SU-DHL-6 (cell line): ENCODE measurements around the gene HORMAD1.
"Not testable (repeated sequence)": the region's sequence is repeated elsewhere in the genome, so short reads cannot be mapped to it uniquely, and the experiment has no call there.

Source experiments
- H2AFZ ChIP-seq: fragments of 200-600 bp; sonication (generic); 2 replicates; pipeline ENCODE4 v1.6.1; 2014; ENCODE audit warnings: low read depth, mild to moderate bottlenecking, moderate library complexity, mixed read lengths, antibody characterized with exemption, low read length; ENCODE audit not compliant: severe bottlenecking
- H3F3A ChIP-seq: fragments of 200-600 bp; shearing (Covaris generic); 2 replicates; pipeline ENCODE4 v1.6.0; 2016; ENCODE audit warnings: antibody characterized with exemption, mild to moderate bottlenecking; ENCODE audit not compliant: insufficient read depth
- H3K27ac ChIP-seq: fragments of 200-600 bp; sonication (generic); 2 replicates; pipeline ENCODE4 v1.5.1; 2016; ENCODE audit warnings: low read depth, mild to moderate bottlenecking, low read length, moderate library complexity, mixed read lengths
- H3K27me3 ChIP-seq: fragments of 200-600 bp; sonication (generic), shearing (Covaris generic); 2 replicates; pipeline ENCODE4 v1.6.0; 2014; ENCODE audit warnings: mild to moderate bottlenecking, low read length
- H3K36me3 ChIP-seq: fragments of 200-600 bp; sonication (generic); 2 replicates; pipeline ENCODE4 v1.6.1; 2014; ENCODE audit warnings: mild to moderate bottlenecking, low read length, mixed read lengths
- H3K4me2 ChIP-seq: fragments of 300-600, 200-600 bp; shearing (Covaris generic), sonication (generic); 2 replicates; pipeline ENCODE4 v1.6.0; 2014; ENCODE audit warnings: low read length, low read depth, mild to moderate bottlenecking; ENCODE audit not compliant: poor library complexity, severe bottlenecking
- H3K4me3 ChIP-seq: fragments of 200-600 bp; sonication (generic); 2 replicates; pipeline ENCODE4 v1.5.1; 2014; ENCODE audit warnings: antibody characterized with exemption, low read length, mild to moderate bottlenecking, mixed read lengths; ENCODE audit not compliant: insufficient read depth, poor library complexity, severe bottlenecking
- H3K79me2 ChIP-seq: fragments of 200-600 bp; sonication (generic); 2 replicates; pipeline ENCODE4 v1.6.1; 2014; ENCODE audit warnings: mild to moderate bottlenecking, low read length, moderate library complexity; ENCODE audit not compliant: insufficient read depth
- H3K9ac ChIP-seq: fragments of 200-600 bp; sonication (generic); 2 replicates; pipeline ENCODE4 v1.7.0; 2014; ENCODE audit warnings: mild to moderate bottlenecking, low read length
- H3K9me2 ChIP-seq: fragments of 200-600 bp; sonication (generic); replicated peaks from 2 replicates; pipeline ENCODE4 v1.6.1; 2014; ENCODE audit warnings: low read length; ENCODE audit not compliant: insufficient read depth
- H3K9me3 ChIP-seq: fragments of 200-600 bp; sonication (generic); 2 replicates; pipeline ENCODE4 v1.6.1; 2014; ENCODE audit warnings: low read length, mixed read lengths; ENCODE audit not compliant: insufficient read depth
- H4K20me1 ChIP-seq: fragments of 200-600 bp; sonication (generic); 2 replicates; pipeline ENCODE4 v1.6.1; 2014; ENCODE audit warnings: low read depth, mild to moderate bottlenecking, antibody characterized with exemption, low read length, moderate library complexity, mixed read lengths
- CTCF ChIP-seq: fragments of 200-600 bp; sonication (generic); IDR thresholded peaks from one replicate; pipeline ENCODE4 v1.5.1; 2017; ENCODE audit warnings: antibody characterized with exemption, mild to moderate bottlenecking, low read length, moderate library complexity; ENCODE audit not compliant: insufficient read depth, poor library complexity, severe bottlenecking
- EZH2phosphoT487 ChIP-seq: fragments of 200-600 bp; sonication (generic), shearing (Covaris generic); conservative IDR thresholded peaks from 2 replicates; pipeline ENCODE4 v1.6.1; 2018; ENCODE audit warnings: mild to moderate bottlenecking, antibody characterized with exemption, low read length, moderate library complexity, mixed read lengths

HORMAD1 gene

DNA sequence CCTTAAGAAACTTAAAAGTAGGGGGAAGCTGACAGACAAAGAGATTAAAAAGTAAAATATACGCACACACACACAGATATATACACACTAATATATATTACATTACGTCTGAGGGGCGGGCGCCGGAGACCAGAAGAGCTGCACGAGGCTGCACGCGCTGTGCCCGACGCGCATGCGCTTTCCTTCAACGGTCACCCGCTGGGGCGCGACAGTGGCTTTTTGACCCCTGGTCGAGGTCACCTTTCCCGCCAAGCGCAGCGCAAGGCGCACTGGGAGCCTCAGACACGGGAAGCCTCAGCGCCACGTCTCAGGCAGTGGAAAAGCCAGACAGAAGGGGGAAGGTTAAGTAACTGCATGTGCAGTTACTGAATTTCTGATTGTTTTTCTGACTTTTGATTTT is at the start of gene HORMAD1:
Gene HORMAD1 (minus strand): TSS at position 193 of the 400 bp plus-strand sequence. CDS start 1,390 bp downstream, outside the sequence.
- H3K4me3 ChIP-seq, result no peak within 1 kb of the TSS
- H3K79me2 ChIP-seq, result no peaks in the 10 kb centered on the region
- no peaks in the 10 kb centered on the region for H3K27me3 ChIP-seq
- H3K9me3 ChIP-seq, result no peaks in the 10 kb centered on the region
- H4K20me1 ChIP-seq, result no peaks in the 10 kb centered on the region
- H3K4me2 ChIP-seq, result no peak within 1 kb of the TSS
- H3K36me3 ChIP-seq, result no peaks in the 10 kb centered on the region
- H3K9ac ChIP-seq, result no peak within 1 kb of the TSS
- no peak within 1 kb of the TSS for H2AFZ ChIP-seq
- no peaks in the 10 kb centered on the region; the same call in 1 of the 2 replicates for H3F3A ChIP-seq
- no peak within 1 kb of the TSS for H3K27ac ChIP-seq
- TF ChIP-seq CTCF (no peak), EZH2phosphoT487 (no peak)
- H3K9me2 ChIP-seq, result no peaks in the 10 kb centered on the region

DNA sequence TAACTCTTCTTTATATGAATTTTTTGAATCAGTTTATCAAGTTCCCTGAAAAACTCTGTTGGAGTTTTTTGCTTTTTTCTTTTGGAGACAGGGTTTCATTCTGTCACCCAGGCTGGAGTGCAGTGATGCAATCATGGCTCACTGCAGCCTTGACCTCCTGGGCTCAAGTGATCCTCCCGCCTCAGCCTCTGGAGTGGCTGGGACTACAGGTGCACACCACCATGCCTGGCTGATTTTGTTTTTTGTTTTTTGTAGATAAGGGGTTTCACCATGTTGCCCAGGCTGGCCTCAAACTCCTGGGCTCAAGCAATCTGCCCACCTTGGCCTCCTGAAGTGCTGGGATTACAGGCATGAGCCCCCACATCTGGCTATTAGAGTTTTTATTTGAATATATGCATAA is 47.0 kb upstream of the HORMAD1 start:
- Histone ChIP-seq H3F3A (peaks cover 16% of the 10 kb centered on the region; the same call in 1 of the 2 replicates), H3K79me2 (peaks cover 29% of the 10 kb centered on the region)
- not testable (repeated sequence) for H3K9ac ChIP-seq, H3K4me2 ChIP-seq, H3K9me3 ChIP-seq, H3K27me3 ChIP-seq, H3K4me3 ChIP-seq, H4K20me1 ChIP-seq, H2AFZ ChIP-seq, H3K36me3 ChIP-seq, H3K27ac ChIP-seq, H3K9me2 ChIP-seq

DNA sequence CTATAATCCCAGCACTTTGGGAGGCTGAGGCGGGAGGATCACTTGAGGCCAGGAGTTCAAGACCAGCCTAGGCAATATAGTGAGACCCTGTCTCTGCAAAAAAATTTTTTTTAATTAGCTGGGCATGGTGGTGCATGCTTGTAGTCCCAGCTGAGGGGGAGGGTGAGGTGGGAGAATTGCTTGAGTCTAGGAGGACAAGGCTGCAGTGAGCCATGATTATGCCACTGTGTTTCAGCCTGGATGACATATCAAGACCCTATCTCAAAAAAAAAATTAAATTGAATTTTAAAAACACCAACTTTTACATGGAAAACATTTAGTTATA is 45.2 kb upstream of the HORMAD1 start:
- Histone ChIP-seq H3K27ac (peak overlapping the region; percentile 72), H3F3A (peaks cover 16% of the 10 kb centered on the region; the same call in 1 of the 2 replicates), H3K79me2 (peaks cover 45% of the 10 kb centered on the region), H2AFZ (peak overlapping the region; percentile 93), H3K36me3 (peaks cover 14% of the 10 kb centered on the region; the same call in 1 of the 2 replicates), H3K4me3 (peak overlapping the region; percentile 88), H3K4me2 (peak overlapping the region; percentile 89), H3K9ac (peak overlapping the region; percentile 70)
- H3K9me3 ChIP-seq, H4K20me1 ChIP-seq, H3K9me2 ChIP-seq, H3K27me3 ChIP-seq: not testable (repeated sequence)

GRCh38 chr1:150765296-150765976 is 44.7 kb upstream of the HORMAD1 start, which contains the start of gene CTSS:
Gene CTSS (minus strand): TSS chr1:150765778. CDS start chr1:150764763, 1,015 bp downstream.
- peak within 1 kb of the TSS; percentile 88 for H3K4me3 ChIP-seq

More at GRCh38 chr1:150765296-150765976, 44.7 kb upstream of the HORMAD1 start, which contains the start of gene CTSS:
- peaks cover 50% of the 10 kb centered on the region for H3K79me2 ChIP-seq
- peaks cover 14% of the 10 kb centered on the region; the same call in 1 of the 2 replicates for H3K36me3 ChIP-seq
- peak within 1 kb of the TSS; percentile 89 for H3K4me2 ChIP-seq
- no peaks in the 10 kb centered on the region for H3K27me3 ChIP-seq
- peak within 1 kb of the TSS; percentile 70 for H3K9ac ChIP-seq
- TF ChIP-seq EZH2phosphoT487 (no peak), CTCF (no peak)
- peak within 1 kb of the TSS; percentile 72 for H3K27ac ChIP-seq
- H3K9me2 ChIP-seq, result no peaks in the 10 kb centered on the region
- H3K9me3 ChIP-seq, result no peaks in the 10 kb centered on the region
- peak within 1 kb of the TSS; percentile 93 for H2AFZ ChIP-seq
- peaks cover 16% of the 10 kb centered on the region; the same call in 1 of the 2 replicates for H3F3A ChIP-seq
- no peaks in the 10 kb centered on the region for H4K20me1 ChIP-seq
